Spinal cord (tissue), 10 donors: Measurements from ENCODE around the gene CCT6A. TPM values are rescaled to one million over a fixed set of nuclear protein-coding genes. Genes with fewer than 3 reads are reported as not detected.
"Not testable (repeated sequence)": the region's sequence is repeated elsewhere in the genome, so short reads cannot be mapped to it uniquely, and the experiment has no call there.

ENCODE experiments used
- DNase-seq, 6 donors: peaks; one replicate each; pipeline versions ENCODE4 v3.0.0 to v3.0.0-alpha.2; 2013 to 2015; ENCODE audit warnings: low spot score in 6 of 6, low read depth in 4 of 6
- H3K27ac ChIP-seq: one replicate; pipeline ENCODE4 v1.5.1; 2013; ENCODE audit warnings: low read depth, low read length, control low read depth
- H3K27me3 ChIP-seq: one replicate; pipeline ENCODE4 v1.6.1; 2013; ENCODE audit warnings: low read length; ENCODE audit not compliant: control insufficient read depth, insufficient read depth
- H3K36me3 ChIP-seq: one replicate; pipeline ENCODE4 v1.6.1; 2013; ENCODE audit warnings: low read length; ENCODE audit not compliant: control insufficient read depth, insufficient read depth
- H3K4me1 ChIP-seq: one replicate; pipeline ENCODE4 v1.6.1; 2013; ENCODE audit warnings: low read length; ENCODE audit not compliant: control insufficient read depth, insufficient read depth
- H3K4me3 ChIP-seq: one replicate; pipeline ENCODE4 v1.5.1; 2013; ENCODE audit warnings: low read depth, low read length, control low read depth
- H3K9me3 ChIP-seq: one replicate; pipeline ENCODE4 v1.6.1; 2013; ENCODE audit warnings: low read length; ENCODE audit not compliant: control insufficient read depth, insufficient read depth
- WGBS: methylation state at CpG from one replicate; pipeline ENCODE4 v1.1.5; 2013; ENCODE audit warnings: missing lambda C conversion rate; ENCODE audit not compliant: insufficient coverage; 5-methylcytosine and 5-hydroxymethylcytosine counted together
- polyA plus RNA-seq, 2 donors: library from polyadenylated mRNA; unstranded; fragments of 120-200 nt; gene quantifications; one replicate each; pipeline ENCODE4 v1.2.1, GENCODE V29; 2013; ENCODE audit not compliant: insufficient read length in 2 of 2
- total RNA-seq, 2 donors: library from RNA; depleted of rRNA in 1 of 2; stranded (reverse); fragments of 120-200 nt in 1 of 2; fragments of >200 nt in 1 of 2; gene quantifications; one replicate each; pipeline versions ENCODE4 v1.2.3 to v1.2.4, GENCODE V29; 2013 to 2014
- donor health status: healthy.

Gene CCT6A
- total and polyA plus RNA-seq, 4 donors = 118 to 193 (median 152) TPM

- Histone ChIP-seq H3K36me3 (peaks cover 70% of the 10 kb centered on the region), H3K9me3 (no peaks in the 10 kb centered on the region), H3K27me3 (no peaks in the 10 kb centered on the region), H3K4me1 (peaks cover 24% of the 10 kb centered on the region), H3K4me3 (no peak overlapping the region), H3K27ac (no peak overlapping the region)
- peak in 4 of 6 donors; percentile 57 to 90 (median 77) for DNase-seq
- 8% methylated on average over 16 of the region's 19 CpGs for whole genome bisulfite sequencing
Measured at GRCh38 chr7:56074371-56074791, 22.8 kb downstream of the CCT6A start.

GRCh38 chr7:56077681-56078080, 26.1 kb downstream of the CCT6A start:
- Histone ChIP-seq H3K9me3 (no peaks in the 10 kb centered on the region), H3K27ac (no peak overlapping the region), H3K4me3 (no peak overlapping the region), H3K27me3 (no peaks in the 10 kb centered on the region), H3K4me1 (peaks cover 42% of the 10 kb centered on the region), H3K36me3 (peaks cover 67% of the 10 kb centered on the region)
- no peak for DNase-seq
- no CpG with 5 or more reads among the region's 3 CpGs for WGBS

GRCh38 chr7:56078196-56078595, 26.6 kb downstream of the CCT6A start:
- H3K27me3 ChIP-seq = no peaks in the 10 kb centered on the region
- H3K9me3 ChIP-seq = no peaks in the 10 kb centered on the region
- peaks cover 47% of the 10 kb centered on the region for H3K4me1 ChIP-seq
- no peak overlapping the region for H3K4me3 ChIP-seq
- peaks cover 67% of the 10 kb centered on the region for H3K36me3 ChIP-seq
- no peak for DNase-seq
- WGBS = 95% methylated on average over 16 of the region's 16 CpGs
- H3K27ac ChIP-seq = peak overlapping the region; percentile 88

GRCh38 chr7:56079450-56080185, 28.1 kb downstream of the CCT6A start:
- Histone ChIP-seq H3K36me3 (peaks cover 72% of the 10 kb centered on the region), H3K4me1 (peaks cover 49% of the 10 kb centered on the region), H3K4me3 (no peak overlapping the region), H3K27me3 (no peaks in the 10 kb centered on the region), H3K27ac (peak overlapping the region; percentile 88), H3K9me3 (no peaks in the 10 kb centered on the region)
- DNase-seq = peak in 5 of 6 donors; percentile 44 to 93 (median 68)
- WGBS = 22% methylated on average over 7 of the region's 12 CpGs

GRCh38 chr7:56080726-56081435, 29.3 kb downstream of the CCT6A start:
- 94% methylated on average over 26 of the region's 28 CpGs for WGBS
- not testable (repeated sequence) for H3K27ac ChIP-seq, DNase-seq, H3K9me3 ChIP-seq, H3K27me3 ChIP-seq, H3K4me3 ChIP-seq
- peaks cover 47% of the 10 kb centered on the region for H3K4me1 ChIP-seq
- peaks cover 69% of the 10 kb centered on the region for H3K36me3 ChIP-seq

GRCh38 chr7:56081626-56082340, 30.2 kb downstream of the CCT6A start:
- DNase-seq = no peak
- Histone ChIP-seq H3K36me3 (peaks cover 68% of the 10 kb centered on the region), H3K4me3 (no peak overlapping the region), H3K27ac (no peak overlapping the region), H3K27me3 (no peaks in the 10 kb centered on the region), H3K4me1 (peaks cover 47% of the 10 kb centered on the region), H3K9me3 (no peaks in the 10 kb centered on the region)
- 95% methylated on average over 28 of the region's 29 CpGs for WGBS

- peak in 2 of 6 donors; percentile 70 to 82 for DNase-seq
- WGBS = 54% methylated on average over 10 of the region's 13 CpGs
- Histone ChIP-seq H3K4me1 (peaks cover 43% of the 10 kb centered on the region), H3K4me3 (no peak overlapping the region), H3K36me3 (peaks cover 68% of the 10 kb centered on the region), H3K9me3 (no peaks in the 10 kb centered on the region), H3K27ac (peak overlapping the region; percentile 64), H3K27me3 (no peaks in the 10 kb centered on the region)
Measured at GRCh38 chr7:56083150-56083785, 31.7 kb downstream of the CCT6A start.

- DNase-seq = no peak
- Histone ChIP-seq H3K27me3 (no peaks in the 10 kb centered on the region), H3K4me1 (peaks cover 31% of the 10 kb centered on the region), H3K4me3 (no peak overlapping the region), H3K9me3 (no peaks in the 10 kb centered on the region), H3K36me3 (peaks cover 56% of the 10 kb centered on the region), H3K27ac (no peak overlapping the region)
- WGBS = 95% methylated on average over 4 of the region's 7 CpGs
Measured at GRCh38 chr7:56086761-56087160, 35.2 kb downstream of the CCT6A start.

GRCh38 chr7:56087445-56087844, 35.9 kb downstream of the CCT6A start:
- Histone ChIP-seq H3K4me3 (no peak overlapping the region), H3K4me1 (peaks cover 37% of the 10 kb centered on the region), H3K27me3 (no peaks in the 10 kb centered on the region), H3K27ac (no peak overlapping the region), H3K9me3 (no peaks in the 10 kb centered on the region), H3K36me3 (peaks cover 49% of the 10 kb centered on the region)
- WGBS = 95% methylated on average over 16 of the region's 16 CpGs
- DNase-seq = no peak
